Stimulated activated CD8-positive, alpha-beta memory T cell treated with anti-CD3 and anti-CD28 coated beads, Interleukin-15, amount 100 ng/mL, for 4 hours (primary cell): ENCODE data around the gene SLCO2B1.
A peak's percentile ranks its signal among the peaks of the same experiment; 100 is the strongest.

Experiments used
- DNase-seq, 2 donors: peaks; one replicate each; pipeline ENCODE4 v3.0.0-alpha.2; 2020; ENCODE audit warnings: low read depth in 2 of 2

Gene SLCO2B1

GRCh38 chr11:75223954-75224643 lies 73.2 kb downstream of the SLCO2B1 start:
- no peak for DNase-seq

- no peak for DNase-seq
Observed at GRCh38 chr11:75225794-75226193, 74.9 kb downstream of the SLCO2B1 start.

GRCh38 chr11:75229466-75229865 lies 78.6 kb downstream of the SLCO2B1 start:
- no peak for DNase-seq

- no peak for DNase-seq
Observed at GRCh38 chr11:75230621-75231020, 79.7 kb downstream of the SLCO2B1 start.

GRCh38 chr11:75233754-75234172 lies 82.9 kb downstream of the SLCO2B1 start:
- DNase-seq = no peak

- no peak for DNase-seq
Observed at GRCh38 chr11:75236062-75236461, 85.2 kb downstream of the SLCO2B1 start.

- DNase-seq = no peak
Observed at GRCh38 chr11:75237050-75237449, 86.1 kb downstream of the SLCO2B1 start.

- DNase-seq = no peak
Observed at GRCh38 chr11:75238595-75239440, 87.9 kb downstream of the SLCO2B1 start.

GRCh38 chr11:75239531-75240290 lies 88.8 kb downstream of the SLCO2B1 start:
- DNase-seq = no peak

GRCh38 chr11:75240311-75241035 lies 89.6 kb downstream of the SLCO2B1 start, which contains the start of gene TPBGL:
TPBGL (plus strand) TSS chr11:75240774; CDS start chr11:75241050, 276 bp downstream.
- peak; percentile 24 to 27 for DNase-seq

- peak; percentile 55 to 70 for DNase-seq
Observed at GRCh38 chr11:75241036-75241905, 90.4 kb downstream of the SLCO2B1 start.

GRCh38 chr11:75241906-75242644 lies 91.2 kb downstream of the SLCO2B1 start:
- no peak for DNase-seq

- DNase-seq = no peak
Observed at GRCh38 chr11:75242722-75243600, 92.1 kb downstream of the SLCO2B1 start.

GRCh38 chr11:75244052-75244814 lies 93.3 kb downstream of the SLCO2B1 start:
- DNase-seq = no peak

- no peak for DNase-seq
Observed at GRCh38 chr11:75245356-75246005, 94.6 kb downstream of the SLCO2B1 start.

- DNase-seq = no peak
Observed at GRCh38 chr11:75246006-75246670, 95.2 kb downstream of the SLCO2B1 start.
